ENCODE measurements around the gene ANKRD13C.

DNA sequence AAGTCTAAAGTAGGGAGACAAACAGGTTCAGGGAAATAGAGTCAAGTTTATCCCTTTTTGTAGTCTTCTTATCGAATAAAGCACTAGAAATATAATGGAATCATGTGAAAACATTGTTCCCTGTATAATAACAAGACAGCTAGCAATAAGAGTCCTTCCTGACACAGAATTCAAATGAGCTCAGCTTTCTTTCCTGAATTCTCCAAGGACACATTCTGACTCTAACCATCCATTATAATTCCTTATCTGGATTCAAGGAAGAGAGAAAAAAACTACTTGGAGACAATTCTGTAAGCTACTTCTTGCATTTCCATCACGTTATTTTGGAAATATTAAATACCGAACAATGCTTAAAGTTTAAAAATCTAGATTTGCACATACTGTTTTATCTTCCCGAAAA is 58.8 kb downstream of the ANKRD13C start:
- TF ChIP-seq, protein P1, sequence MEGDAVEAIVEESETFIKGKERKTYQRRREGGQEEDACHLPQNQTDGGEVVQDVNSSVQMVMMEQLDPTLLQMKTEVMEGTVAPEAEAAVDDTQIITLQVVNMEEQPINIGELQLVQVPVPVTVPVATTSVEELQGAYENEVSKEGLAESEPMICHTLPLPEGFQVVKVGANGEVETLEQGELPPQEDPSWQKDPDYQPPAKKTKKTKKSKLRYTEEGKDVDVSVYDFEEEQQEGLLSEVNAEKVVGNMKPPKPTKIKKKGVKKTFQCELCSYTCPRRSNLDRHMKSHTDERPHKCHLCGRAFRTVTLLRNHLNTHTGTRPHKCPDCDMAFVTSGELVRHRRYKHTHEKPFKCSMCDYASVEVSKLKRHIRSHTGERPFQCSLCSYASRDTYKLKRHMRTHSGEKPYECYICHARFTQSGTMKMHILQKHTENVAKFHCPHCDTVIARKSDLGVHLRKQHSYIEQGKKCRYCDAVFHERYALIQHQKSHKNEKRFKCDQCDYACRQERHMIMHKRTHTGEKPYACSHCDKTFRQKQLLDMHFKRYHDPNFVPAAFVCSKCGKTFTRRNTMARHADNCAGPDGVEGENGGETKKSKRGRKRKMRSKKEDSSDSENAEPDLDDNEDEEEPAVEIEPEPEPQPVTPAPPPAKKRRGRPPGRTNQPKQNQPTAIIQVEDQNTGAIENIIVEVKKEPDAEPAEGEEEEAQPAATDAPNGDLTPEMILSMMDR (IDR thresholded peaks at IDR 0.05): no peak
- no peak for TF ChIP-seq POLR2A (IDR thresholded peaks at IDR 0.05)

Measured in right lobe of liver (tissue), 4 donors.